Kidney (tissue), 14 donors: ENCODE measurements around the gene PGA5. TPM values are rescaled to one million over a fixed set of nuclear protein-coding genes. Genes with fewer than 3 reads are reported as not detected.
A peak's percentile ranks its signal among the peaks of the same experiment; 100 is the strongest.
"Not testable (repeated sequence)": the region's sequence is repeated elsewhere in the genome, so short reads cannot be mapped to it uniquely, and the experiment has no call there.

Experiments used
- DNase-seq, 5 donors: peaks; one replicate each; pipeline ENCODE4 v3.0.0-alpha.2; 2013 to 2020
- FAIRE-seq: peaks from 2 replicates; lab custom pipeline; 2012; peaks lifted over from hg19 to GRCh38; lab: Jason Lieb, UNC
- H3K27ac ChIP-seq, 2 donors: one replicate each; pipeline ENCODE4 v1.7.0; 2013; ENCODE audit warnings: low read depth in 2 of 2, low read length in 2 of 2, inconsistent platforms in 1 of 2
- H3K27me3 ChIP-seq: one replicate; pipeline ENCODE4 v1.7.1; 2013; ENCODE audit warnings: low read length, inconsistent platforms; ENCODE audit not compliant: control insufficient read depth, insufficient read depth
- H3K36me3 ChIP-seq, 3 donors: one replicate each; pipeline versions ENCODE4 v1.7.0 to v1.7.1; 2013; ENCODE audit warnings: low read length in 3 of 3, control low read depth in 1 of 3, inconsistent platforms in 1 of 3; ENCODE audit not compliant: insufficient read depth in 3 of 3, control insufficient read depth in 2 of 3
- H3K4me1 ChIP-seq, 3 donors: one replicate each; pipeline versions ENCODE4 v1.7.0 to v1.7.1; 2013; ENCODE audit warnings: low read length in 3 of 3, inconsistent platforms in 1 of 3, low read depth in 1 of 3; ENCODE audit not compliant: control insufficient read depth in 2 of 3, insufficient read depth in 2 of 3
- H3K4me3 ChIP-seq, 3 donors: one replicate each; pipeline versions ENCODE4 v1.7.0 to v1.8.1; 2013; ENCODE audit warnings: low read length in 3 of 3, control low read depth in 1 of 3, inconsistent platforms in 1 of 3
- H3K9ac ChIP-seq, 3 donors: one replicate each; pipeline versions ENCODE4 v1.7.0 to v1.7.1; 2013; ENCODE audit warnings: low read length in 3 of 3, control low read depth in 1 of 3, inconsistent platforms in 1 of 3
- H3K9me3 ChIP-seq, 3 donors: one replicate each; pipeline versions ENCODE4 v1.7.0 to v1.7.1; 2013; ENCODE audit warnings: low read length in 3 of 3, control low read depth in 1 of 3, inconsistent platforms in 1 of 3; ENCODE audit not compliant: control insufficient read depth in 2 of 3, insufficient read depth in 1 of 3
- intact Hi-C: fragments of 100-400 bp; cut with DNase I; formaldehyde crosslinking; loops from one replicate; pipeline ENCODE4 v1.11.1; 2022
- polyA plus RNA-seq: library from polyadenylated mRNA; stranded (reverse); fragments of 350-450 nt; fragmentation: Illumina TruSeq; extraction: RNeasy Lipid Tissue Mini Kit (QIAGEN cat#74804); gene quantifications from one replicate; pipeline ENCODE4 v1.2.3, GENCODE V29; 2014; ENCODE audit warnings: low read depth, low replicate concordance; ENCODE audit not compliant: insufficient read depth
- total RNA-seq: library from RNA; stranded (reverse); fragmentation: NEBNext Ultra II Directional; extraction: Animal tissue kit (Norgen Biotek cat#: 25700); gene quantifications from one replicate; pipeline ENCODE4 v1.2.1, GENCODE V29; 2021
- TF ChIP-seq, protein P1 (sequence below): IDR thresholded peaks from 3 replicates; pipeline ENCODE4 v1.5.1; 2012; ENCODE audit warnings: mild to moderate bottlenecking, moderate library complexity, borderline replicate concordance; ENCODE audit not compliant: insufficient read depth; ENCODE audit errors: extremely low read depth
- donor health status: control.
- donor health status: control.
- donor health status: control.
- donor health status: control.
- donor health status: control.
- donor health status: DM: yes; HTN: yes; CAD: no.
- donor health status: Normal renal cell carcinoma (clear cell type).

The PGA5 gene
- total and polyA plus RNA-seq, 2 donors from 2014 or later = 0.35 TPM; not detected in 1

DNA sequence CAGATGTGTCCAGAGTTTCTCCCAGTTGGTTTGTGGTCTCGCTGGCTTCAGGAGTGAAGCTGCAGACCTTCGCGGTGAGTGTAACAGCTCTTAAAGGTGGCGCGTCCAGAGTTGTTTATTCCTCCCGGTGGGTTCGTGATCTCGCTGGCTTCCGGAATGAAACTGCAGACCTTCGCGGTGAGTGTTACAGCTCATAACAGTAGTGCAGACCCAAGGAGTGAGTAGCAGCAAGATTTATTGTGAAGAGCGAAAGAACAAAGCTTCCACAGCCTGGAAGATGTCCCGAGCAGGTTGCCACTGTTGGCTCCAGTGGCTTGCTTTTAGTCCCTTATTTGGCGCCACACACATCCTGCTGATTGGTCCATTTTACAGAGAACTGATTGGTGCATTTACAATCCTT is 39.5 kb upstream of the PGA5 start:
- FAIRE-seq (no peak), DNase-seq (no peak)
- TF ChIP-seq, protein P1, sequence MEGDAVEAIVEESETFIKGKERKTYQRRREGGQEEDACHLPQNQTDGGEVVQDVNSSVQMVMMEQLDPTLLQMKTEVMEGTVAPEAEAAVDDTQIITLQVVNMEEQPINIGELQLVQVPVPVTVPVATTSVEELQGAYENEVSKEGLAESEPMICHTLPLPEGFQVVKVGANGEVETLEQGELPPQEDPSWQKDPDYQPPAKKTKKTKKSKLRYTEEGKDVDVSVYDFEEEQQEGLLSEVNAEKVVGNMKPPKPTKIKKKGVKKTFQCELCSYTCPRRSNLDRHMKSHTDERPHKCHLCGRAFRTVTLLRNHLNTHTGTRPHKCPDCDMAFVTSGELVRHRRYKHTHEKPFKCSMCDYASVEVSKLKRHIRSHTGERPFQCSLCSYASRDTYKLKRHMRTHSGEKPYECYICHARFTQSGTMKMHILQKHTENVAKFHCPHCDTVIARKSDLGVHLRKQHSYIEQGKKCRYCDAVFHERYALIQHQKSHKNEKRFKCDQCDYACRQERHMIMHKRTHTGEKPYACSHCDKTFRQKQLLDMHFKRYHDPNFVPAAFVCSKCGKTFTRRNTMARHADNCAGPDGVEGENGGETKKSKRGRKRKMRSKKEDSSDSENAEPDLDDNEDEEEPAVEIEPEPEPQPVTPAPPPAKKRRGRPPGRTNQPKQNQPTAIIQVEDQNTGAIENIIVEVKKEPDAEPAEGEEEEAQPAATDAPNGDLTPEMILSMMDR = no peak
- no peaks in the 10 kb centered on the region for H3K27me3 ChIP-seq
- no peak overlapping the region for H3K27ac ChIP-seq
- H3K9ac ChIP-seq = no peak overlapping the region
- H3K36me3 ChIP-seq = no peaks in the 10 kb centered on the region
- H3K4me1 ChIP-seq = no peaks in the 10 kb centered on the region
- H3K9me3 ChIP-seq = peaks cover 0 to 5% (median 3%) of the 10 kb centered on the region in 3 donors
- H3K4me3 ChIP-seq = no peak overlapping the region
- intact Hi-C loops = no loop called here

DNA sequence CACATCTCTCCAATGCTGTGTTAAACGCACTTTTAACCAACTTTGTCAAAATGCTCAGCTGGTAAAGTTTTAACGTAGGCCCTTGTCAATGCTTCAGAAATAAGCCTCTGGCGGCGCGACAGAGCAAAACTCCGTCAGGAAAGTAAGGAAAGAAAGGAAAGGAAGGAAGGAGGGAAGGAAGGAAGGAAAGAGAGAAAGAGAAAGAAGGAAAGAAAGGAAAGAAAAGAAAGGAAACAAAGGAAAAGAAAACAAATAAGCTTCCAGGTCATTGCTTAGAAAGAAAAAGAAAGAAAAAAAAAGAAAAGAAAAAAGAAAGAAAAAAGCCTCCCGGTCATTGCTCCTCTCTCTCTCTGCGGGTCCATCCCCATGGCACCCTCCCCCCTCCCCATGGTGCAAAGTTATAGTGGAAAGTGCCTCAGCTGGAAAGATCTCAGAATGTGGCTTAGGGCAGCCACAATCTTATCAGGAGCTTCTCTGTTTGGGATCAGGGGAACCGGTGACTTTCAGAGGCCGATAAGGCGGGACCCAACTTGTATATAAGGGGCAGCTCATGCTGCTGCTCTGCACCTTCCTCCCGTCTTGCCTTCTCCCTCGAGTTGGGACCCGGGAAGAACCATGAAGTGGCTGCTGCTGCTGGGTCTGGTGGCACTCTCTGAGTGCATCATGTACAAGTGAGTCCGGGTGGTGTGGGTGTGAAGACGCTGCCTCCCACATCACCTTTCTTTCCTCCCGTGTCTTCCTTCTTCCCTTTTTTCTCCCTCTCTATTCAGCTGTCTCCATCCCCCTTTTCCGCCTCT is 37.8 kb upstream of the PGA5 start, which contains the start of gene PGA3:
Gene PGA3, plus strand, starts transcription at position 566 of the 797 bp plus-strand sequence. Its CDS starts 50 bp downstream, at position 616.
- H3K9ac ChIP-seq, H3K9me3 ChIP-seq, intact Hi-C loops: not testable (repeated sequence)

DNA sequence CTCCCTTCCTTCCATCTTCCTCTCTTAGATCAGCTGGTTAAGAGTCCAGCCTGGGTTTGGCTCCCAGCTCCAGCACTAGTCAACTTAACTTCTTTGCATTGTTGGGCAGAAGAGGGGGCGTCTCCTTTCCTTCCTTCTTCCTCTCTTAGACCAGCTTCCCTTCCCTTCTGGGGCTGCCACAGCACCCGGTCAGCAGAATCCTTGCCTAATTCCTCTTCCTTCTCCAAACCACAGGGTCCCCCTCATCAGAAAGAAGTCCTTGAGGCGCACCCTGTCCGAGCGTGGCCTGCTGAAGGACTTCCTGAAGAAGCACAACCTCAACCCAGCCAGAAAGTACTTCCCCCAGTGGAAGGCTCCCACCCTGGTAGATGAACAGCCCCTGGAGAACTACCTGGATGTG is 37.1 kb upstream of the PGA5 start:
- H3K4me3 ChIP-seq, intact Hi-C loops, H3K36me3 ChIP-seq, H3K27ac ChIP-seq, H3K9me3 ChIP-seq, DNase-seq, H3K27me3 ChIP-seq, H3K4me1 ChIP-seq, H3K9ac ChIP-seq, FAIRE-seq: not testable (repeated sequence)

More for the DNA sequence above, 37.8 kb upstream of the PGA5 start, which contains the start of gene PGA3:
- FAIRE-seq, H3K27me3 ChIP-seq, H3K4me3 ChIP-seq, H3K4me1 ChIP-seq, H3K27ac ChIP-seq, H3K36me3 ChIP-seq: not testable (repeated sequence)
- peak in 1 of 5 donors; percentile 28 for DNase-seq

DNA sequence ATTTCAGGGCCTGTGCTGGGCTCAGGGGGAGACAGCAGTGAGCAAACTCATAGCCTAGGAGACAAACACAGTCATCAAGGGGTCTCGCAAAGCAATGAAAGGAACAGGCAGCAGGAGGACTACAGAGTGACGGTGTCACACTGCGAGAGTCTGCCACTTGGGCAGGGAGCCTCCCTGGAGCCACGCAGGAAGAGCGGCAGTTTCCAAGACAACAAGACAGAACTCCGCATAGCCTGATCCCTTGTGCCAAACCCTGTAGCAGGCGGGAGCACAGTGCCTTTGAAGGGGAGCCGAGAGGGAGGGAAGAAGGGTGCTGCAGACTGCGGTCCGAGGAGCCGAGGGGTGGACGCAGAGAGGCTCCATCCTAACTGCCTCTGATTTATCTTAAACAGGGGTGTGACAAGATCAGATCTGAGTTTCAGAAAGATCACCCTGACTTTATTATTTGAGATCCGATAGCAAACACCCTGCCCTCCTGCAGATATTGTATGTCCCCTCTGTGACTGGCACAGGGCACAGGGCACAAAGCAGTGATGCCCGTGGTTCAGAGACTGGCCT is 36.4 kb upstream of the PGA5 start:
- FAIRE-seq, H3K27me3 ChIP-seq, H3K36me3 ChIP-seq, intact Hi-C loops, H3K9ac ChIP-seq, H3K9me3 ChIP-seq, H3K27ac ChIP-seq, H3K4me3 ChIP-seq, H3K4me1 ChIP-seq: not testable (repeated sequence)
- peak in 1 of 5 donors; percentile 26 for DNase-seq

DNA sequence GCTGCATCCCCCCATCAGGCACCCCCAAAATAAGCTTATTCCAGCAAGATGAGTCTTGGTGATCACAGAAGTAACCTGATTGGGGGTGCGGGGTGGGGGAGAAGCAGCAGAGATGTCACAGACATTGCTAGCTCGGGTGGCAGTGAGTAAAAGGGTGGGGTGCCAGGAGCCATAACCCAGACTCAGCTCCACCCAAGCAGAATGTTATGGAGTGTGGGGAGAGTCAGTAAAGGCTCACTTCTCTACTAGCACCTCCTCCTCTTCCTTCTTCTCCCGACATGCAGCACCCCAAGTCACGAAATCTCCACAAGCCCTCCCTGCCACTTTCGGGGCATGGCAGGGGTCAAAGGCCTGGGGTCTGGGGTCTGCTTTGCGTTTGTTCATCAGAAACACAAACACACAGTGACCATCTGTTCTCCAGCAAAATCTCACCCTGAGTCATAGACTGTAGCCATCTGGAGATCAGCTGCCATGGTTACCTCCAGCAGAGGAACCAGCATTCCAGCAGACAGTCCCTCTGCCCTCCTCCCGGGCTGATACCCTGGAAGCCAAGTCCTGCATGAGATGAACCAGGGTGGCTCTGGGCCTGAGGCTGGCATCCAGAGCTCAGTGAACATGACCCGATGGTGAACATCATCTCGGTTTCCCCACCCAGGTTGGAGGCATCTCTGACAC is 33.2 kb upstream of the PGA5 start:
- H3K9me3 ChIP-seq, H3K9ac ChIP-seq, intact Hi-C loops, H3K4me1 ChIP-seq, H3K4me3 ChIP-seq, DNase-seq, H3K27ac ChIP-seq, FAIRE-seq, H3K27me3 ChIP-seq, H3K36me3 ChIP-seq: not testable (repeated sequence)

GRCh38 chr11:61210629-61211028 is 30.3 kb upstream of the PGA5 start:
- intact Hi-C loops, H3K9ac ChIP-seq, H3K36me3 ChIP-seq, H3K27ac ChIP-seq, DNase-seq, H3K4me3 ChIP-seq, H3K4me1 ChIP-seq, FAIRE-seq, H3K27me3 ChIP-seq, H3K9me3 ChIP-seq: not testable (repeated sequence)

DNA sequence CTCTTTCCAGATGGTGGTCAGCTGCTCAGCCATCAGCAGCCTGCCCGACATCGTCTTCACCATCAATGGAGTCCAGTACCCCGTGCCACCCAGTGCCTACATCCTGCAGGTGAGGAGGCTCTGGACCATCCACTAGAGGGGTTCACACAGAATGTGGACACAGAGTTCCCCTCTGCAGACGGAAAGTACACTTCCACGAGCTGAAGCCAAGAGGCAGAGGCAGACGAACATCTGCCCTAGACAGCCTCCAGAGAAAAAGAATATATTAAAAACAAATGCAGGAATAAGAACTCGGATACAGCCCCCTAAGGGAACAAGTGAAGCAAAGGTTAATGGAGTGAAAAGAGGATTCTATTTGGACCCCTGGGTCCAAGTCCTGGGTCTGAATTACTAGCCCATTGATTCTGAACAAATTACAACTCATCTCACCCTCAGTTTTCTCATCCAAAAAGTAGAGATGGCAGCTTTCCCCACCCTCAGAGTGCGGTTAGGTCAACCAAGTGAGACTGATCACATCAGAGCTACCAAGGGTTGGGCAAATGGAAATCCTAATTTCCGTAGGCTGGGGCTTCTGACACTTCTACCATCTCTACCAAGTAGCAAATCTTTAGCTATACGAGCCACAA is 29.5 kb upstream of the PGA5 start:
- H3K4me3 ChIP-seq, H3K27me3 ChIP-seq, H3K9ac ChIP-seq, DNase-seq, H3K27ac ChIP-seq, H3K9me3 ChIP-seq, FAIRE-seq, H3K36me3 ChIP-seq, H3K4me1 ChIP-seq, intact Hi-C loops: not testable (repeated sequence)
